Body of pancreas (tissue), 4 donors: ENCODE measurements around the gene BTAF1.

ENCODE experiments used
- POLR2A ChIP-seq, 3 donors: fragments of 450-650 bp; IDR thresholded peaks; one replicate each; pipeline ENCODE4 v1.6.1; 2016; ENCODE audit warnings: antibody characterized with exemption in 3 of 3, mild to moderate bottlenecking in 2 of 3
- TF ChIP-seq, protein P1 (sequence below), 7 experiments: fragments of 450-650 bp in 4 of 7; fragments of 200-600 bp in 3 of 7; sonication (generic) in 3 of 7; IDR thresholded peaks; one replicate each; pipeline ENCODE4 v1.5.1; 2016 to 2019; ENCODE audit warnings: antibody characterized with exemption in 7 of 7

GRCh38 chr10:92064506-92064905 is 140.9 kb downstream of the BTAF1 start:
- no peak for TF ChIP-seq POLR2A (IDR thresholded peaks at IDR 0.05)
- TF ChIP-seq, protein P1, sequence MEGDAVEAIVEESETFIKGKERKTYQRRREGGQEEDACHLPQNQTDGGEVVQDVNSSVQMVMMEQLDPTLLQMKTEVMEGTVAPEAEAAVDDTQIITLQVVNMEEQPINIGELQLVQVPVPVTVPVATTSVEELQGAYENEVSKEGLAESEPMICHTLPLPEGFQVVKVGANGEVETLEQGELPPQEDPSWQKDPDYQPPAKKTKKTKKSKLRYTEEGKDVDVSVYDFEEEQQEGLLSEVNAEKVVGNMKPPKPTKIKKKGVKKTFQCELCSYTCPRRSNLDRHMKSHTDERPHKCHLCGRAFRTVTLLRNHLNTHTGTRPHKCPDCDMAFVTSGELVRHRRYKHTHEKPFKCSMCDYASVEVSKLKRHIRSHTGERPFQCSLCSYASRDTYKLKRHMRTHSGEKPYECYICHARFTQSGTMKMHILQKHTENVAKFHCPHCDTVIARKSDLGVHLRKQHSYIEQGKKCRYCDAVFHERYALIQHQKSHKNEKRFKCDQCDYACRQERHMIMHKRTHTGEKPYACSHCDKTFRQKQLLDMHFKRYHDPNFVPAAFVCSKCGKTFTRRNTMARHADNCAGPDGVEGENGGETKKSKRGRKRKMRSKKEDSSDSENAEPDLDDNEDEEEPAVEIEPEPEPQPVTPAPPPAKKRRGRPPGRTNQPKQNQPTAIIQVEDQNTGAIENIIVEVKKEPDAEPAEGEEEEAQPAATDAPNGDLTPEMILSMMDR (IDR thresholded peaks at IDR 0.05): no peak
